GM12892 (cell line): ENCODE data around the gene ELF2.
A peak's percentile ranks its signal among the peaks of the same experiment; 100 is the strongest.

ENCODE experiments used
- POLR2A ChIP-seq: IDR thresholded peaks from 2 replicates; pipeline ENCODE4 v1.6.1; 2011; ENCODE audit warnings: low read depth, low read length, control low read depth
- POLR2AphosphoS5 ChIP-seq: IDR thresholded peaks from 2 replicates; pipeline ENCODE4 v1.6.1; 2011; ENCODE audit warnings: low read depth, low read length, control low read depth
- TAF1 ChIP-seq: IDR thresholded peaks from 2 replicates; pipeline ENCODE4 v1.6.1; 2011; ENCODE audit warnings: low read depth, mild to moderate bottlenecking, control low read depth, low read length, borderline replicate concordance

DNA sequence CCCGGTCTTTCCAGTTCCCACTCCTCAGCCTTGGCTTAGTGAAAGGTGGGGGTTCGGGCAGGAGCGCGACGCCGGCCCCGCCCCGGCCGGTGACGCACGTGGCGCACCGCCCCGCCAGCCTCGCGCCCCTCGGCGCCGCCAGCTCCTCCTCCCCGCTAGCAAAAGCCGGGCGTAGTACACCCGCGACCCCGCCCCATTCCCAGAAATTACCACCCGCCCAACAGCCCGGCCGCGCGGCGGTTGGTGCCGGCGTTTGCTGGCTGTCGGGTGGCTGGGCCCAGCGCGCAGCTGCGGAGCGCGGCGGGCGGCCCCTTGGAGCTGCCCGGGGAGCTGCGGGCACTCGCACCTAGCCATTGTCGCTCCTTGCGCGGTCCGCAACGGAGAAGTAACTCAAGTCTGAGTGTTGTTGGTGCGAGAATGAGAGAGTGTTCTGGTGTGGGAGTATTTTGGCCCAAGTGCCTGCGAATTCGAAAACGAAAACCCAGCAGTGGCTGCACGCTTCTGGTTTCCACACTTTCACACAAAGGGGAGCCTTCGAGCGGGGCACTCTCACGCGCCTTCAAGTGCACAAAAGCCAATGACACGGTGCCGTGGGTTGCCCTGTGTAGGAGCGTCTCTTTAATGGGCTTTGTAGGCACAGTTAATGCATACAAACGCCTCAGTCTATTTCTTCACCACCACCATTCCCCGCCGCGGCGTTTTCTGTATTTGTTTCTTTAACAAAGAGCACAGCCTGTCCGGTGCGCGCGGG is 1.0 kb upstream of the ELF2 start:
- TF ChIP-seq POLR2A, result peak; percentile 41; the same call in 1 of the 2 replicates
- no peak for TF ChIP-seq POLR2AphosphoS5
- TF ChIP-seq TAF1, result no peak
